CD1c-positive myeloid dendritic cell (primary cell): Measurements from ENCODE around the gene ZNF43.
"Not testable (repeated sequence)": the region's sequence is repeated elsewhere in the genome, so short reads cannot be mapped to it uniquely, and the experiment has no call there.

Experiments
- DNase-seq: peaks from one replicate; pipeline ENCODE4 v3.0.0-alpha.2; 2016; ENCODE audit errors: extremely low spot score

The ZNF43 gene

DNA sequence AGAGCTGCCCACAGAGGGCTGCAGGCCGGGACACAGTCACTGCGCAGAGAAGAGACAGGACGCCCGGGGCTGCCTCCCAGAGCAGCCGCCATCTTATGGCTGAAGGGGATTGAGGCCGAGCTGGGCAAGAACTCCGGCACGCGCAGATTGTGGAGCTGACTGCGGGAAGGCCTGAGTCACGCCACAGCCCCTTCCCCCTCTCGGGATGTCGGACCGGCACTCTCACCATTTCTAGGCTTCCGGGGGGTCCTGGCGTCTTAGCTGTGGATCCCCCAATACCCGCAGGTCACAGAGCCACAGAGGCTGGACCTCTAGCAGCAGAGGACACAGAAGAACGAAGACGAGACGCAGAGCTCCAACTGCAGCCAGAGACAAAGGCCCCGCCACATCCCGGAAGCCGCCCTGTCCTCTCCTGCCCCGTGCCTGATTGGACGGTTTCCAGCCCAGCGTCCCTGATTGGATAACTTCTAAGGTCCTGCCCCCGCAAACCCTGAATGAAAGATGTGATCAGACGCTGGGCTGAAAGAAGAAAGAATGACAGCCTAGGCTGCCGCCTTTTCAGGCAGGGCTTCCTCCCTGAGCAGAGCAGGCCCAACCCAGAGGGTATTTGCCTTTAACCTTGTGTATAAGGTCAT, at the start of gene ZNF43:
Gene ZNF43 (minus strand): TSS at position 373 of the 635 bp plus-strand sequence. CDS start 144 bp downstream, at position 229.
- DNase-seq, result peak; percentile 93

DNA sequence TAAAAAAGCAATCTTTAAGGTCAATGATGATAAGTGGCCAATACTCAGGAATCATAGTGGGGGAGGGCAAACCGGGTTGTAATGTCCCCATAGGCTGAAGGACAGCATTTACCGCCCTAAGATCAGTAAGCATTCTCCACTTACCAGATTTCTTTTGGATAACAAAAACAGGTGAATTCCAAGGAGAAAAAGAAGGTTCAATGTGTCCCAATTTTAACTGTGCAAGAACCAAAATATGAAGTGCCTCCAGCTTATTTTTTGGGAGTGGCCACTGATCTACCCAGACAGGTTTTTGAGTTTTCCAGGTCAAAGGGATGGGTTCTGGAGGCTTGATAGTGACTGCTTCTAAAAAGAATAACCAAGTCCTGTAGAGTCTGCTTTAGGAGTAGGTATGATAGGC, 49.5 kb upstream of the ZNF43 start:
- DNase-seq, result not testable (repeated sequence)

DNA sequence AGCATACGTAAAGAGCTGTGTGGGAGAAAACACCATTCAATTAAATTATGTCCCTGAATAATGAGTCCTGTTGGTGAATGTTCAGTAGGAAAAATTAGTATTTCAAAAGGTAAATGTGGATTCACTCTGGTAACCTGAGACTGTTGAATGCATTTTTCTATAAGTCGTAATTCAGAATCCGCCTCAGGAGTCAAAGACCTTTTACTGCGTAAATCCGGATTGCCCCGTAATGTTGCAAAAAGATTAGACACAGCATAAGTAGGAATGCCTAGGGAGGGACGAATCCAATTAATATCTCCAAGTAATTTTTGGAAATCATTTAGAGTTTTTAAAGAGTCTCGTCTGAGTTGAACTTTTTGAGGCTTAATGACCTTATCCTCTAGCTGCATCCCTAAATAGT, 48.8 kb upstream of the ZNF43 start:
- DNase-seq, result not testable (repeated sequence)

DNA sequence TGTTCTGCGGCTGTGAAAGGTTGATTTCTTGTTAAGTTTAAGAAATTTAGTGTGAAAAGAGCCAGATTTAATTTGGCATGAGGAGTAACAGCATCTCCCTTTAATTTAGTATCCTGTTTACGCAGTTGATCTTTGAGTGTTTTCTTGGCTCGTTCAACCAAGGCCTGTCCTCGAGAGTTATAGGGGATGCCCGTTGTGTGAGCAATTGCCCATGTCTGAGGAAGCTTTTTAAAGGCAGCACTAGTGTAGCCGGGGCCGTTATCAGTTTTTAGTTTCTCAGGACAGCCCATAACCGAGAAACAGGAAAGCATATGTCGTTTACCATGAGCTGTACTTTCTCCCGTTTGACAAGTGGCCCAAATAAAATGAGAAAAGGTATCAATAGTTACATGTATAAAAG, 47.5 kb upstream of the ZNF43 start:
- DNase-seq, result no peak

DNA sequence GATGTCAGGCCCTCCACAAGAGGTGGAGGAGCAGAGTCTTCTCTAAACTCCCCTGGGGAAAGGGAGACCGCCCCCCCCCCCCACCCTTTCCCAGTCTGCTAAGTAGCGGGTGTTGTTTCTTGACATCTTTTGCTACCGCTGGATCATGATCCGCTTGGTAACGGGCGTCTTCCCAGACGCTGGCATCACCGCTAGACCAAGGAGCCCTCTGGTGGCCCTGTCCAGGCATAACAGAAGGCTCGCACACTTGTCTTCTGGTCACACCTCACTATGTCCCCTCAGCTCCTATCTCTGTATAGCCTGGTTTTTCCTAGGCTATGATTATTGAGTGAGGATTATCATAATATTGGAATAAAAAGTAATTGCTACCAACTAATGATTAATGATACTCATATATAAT, 44.8 kb upstream of the ZNF43 start:
- DNase-seq, result not testable (repeated sequence)

DNA sequence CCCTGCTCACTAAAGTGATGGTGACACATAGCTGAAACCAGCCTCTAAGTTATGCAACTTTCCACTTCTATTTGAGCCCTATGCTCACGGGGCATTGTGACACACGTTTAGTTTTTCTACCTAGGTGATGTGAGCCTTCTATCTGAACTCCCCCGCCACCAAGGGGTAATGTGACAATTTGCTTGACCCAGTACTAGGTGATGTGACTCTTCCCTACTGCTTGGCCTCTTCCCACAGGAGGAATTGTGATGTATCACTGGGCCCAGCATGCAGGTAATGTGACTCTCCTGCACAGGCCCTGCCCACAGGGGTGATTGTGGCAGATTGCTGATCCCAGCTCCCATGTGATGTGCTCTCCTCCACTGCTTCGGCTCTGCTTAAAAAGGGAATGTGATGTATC, 42.7 kb upstream of the ZNF43 start:
- no peak for DNase-seq

DNA sequence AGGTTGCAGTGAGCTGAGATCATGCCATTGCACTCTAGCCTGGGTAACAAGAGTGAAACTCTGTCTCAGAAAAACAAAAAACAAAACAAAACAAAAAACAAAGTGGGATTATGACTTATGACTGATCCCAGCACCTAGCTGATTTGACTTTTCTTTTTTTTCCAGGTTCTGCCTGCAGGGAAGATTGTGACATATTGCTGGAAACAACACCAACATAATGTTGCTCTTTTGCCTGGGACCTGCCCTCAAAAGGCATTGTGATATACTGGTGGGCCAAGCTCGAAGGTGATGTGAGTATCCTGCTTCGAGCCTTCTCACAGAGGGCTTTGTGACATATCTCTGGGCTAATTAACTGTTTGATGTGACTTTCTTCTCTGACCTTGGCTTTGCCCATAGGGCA, 42.0 kb upstream of the ZNF43 start:
- DNase-seq, result no peak

DNA sequence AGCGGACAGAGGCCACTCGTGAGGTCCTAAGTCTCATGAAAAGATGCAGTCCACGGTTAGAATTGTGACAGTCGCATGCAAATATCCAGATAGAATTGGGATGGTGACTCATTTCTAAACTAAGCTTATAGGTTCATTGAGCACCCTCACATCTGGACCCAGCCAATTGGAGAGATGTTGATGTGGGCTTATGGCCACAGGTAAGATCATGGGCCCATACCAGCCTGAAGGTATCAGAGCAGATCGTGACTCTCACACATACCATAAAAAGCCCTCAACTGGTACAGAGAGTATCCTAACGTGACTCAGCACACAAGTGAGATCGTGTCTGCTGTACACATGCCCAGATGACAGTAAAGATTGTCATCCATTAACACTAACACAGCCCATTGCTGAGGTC, 40.6 kb upstream of the ZNF43 start:
- not testable (repeated sequence) for DNase-seq

DNA sequence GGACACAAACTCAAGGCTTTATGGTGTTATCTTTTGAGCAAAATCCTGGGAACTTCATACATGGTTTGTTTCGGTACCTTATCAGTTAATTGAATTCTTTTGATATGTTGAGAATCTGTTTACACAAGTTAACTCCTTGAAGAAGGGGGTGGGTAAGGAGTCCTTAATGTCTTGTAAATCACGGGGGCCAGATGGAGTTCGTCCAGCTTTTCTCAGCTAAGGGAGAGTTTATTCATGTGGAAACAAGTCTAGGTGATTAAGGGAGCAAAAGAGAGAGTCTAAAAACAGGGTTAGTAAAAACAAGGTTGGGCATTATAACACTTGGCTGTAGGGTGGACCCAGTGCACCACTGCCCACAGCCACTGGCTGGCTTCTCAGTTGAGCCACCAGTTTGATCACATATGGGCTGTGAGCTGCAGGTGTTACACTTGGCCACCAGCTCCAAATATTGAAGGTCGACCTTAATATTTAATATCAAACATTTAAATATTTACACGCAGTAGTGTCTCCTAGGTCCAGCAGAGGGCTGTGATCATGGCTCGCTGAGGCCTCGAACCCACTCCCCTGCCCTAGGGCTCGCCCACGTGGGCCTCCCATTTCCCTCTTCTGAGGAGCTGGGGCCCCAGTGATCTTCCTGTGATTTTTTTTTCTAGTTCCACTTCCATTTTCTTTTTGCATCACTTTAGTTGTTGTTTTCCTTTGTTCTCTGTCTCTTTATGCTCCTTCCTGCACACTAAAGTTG, 21.0 kb upstream of the ZNF43 start:
- DNase-seq, result no peak

DNA sequence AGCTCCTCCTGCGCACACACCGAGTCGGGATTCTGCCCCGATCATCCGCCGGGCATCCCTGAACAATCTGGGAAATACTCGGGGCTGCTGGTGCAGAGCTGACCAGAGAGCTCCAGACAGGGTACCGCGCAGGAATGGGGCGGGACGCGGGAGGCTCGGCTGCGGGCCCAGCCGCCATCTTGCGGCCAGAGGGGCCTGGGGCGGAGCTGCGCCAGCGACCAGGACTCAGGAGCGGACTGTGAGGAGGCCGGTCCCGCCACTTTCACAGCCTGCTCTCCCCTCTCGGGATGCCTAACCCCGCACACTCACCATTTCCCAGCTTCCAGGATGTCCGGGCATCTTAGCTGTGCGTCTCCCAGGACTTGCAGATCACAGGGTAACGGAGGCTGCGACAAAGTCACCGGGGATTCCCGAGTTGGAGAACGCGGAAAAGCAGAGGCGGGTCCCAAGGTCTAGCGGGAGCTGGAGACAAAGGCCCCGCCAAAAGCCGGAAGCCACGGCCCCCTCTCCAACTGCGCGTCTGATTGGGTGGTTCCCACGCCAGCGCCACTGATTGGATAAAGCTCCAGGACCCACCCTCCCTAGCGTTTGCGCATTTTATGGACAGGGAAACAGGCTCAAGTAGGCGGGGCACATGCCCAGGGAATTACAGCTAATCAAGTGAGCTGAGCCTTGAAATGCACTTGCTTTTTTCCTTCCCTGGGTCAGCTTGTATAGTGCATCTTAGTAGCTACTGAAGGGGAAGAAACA, 15.8 kb upstream of the ZNF43 start:
- DNase-seq, result peak; percentile 97

DNA sequence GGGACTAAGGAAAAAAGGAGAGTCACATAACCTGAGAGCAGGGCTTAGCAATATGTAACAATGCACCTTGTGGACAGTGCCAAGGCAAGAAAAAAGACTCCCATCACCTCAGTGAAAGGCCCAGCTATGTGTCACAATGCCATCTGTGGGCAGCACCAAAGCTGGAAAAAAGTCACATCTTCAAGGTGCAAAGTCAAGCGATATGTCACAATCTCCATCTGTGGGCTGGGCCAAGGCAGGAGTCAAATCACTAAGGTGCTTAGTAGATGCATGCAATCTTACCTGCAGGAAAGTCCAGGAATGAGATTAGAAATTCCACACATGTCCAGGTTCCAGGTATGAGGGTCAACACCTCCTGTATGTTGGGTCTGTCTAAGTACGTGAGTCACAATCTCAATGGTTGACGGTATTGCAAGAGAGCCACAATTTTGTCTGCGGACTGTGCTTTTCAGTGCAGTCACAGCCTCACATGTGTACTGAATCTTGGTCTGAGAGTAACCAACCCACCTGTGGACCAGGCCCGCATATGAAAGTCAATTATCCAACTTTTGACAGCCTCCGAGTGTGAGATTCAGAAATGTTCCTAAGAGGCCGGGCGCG, 14.8 kb upstream of the ZNF43 start:
- DNase-seq, result no peak

DNA sequence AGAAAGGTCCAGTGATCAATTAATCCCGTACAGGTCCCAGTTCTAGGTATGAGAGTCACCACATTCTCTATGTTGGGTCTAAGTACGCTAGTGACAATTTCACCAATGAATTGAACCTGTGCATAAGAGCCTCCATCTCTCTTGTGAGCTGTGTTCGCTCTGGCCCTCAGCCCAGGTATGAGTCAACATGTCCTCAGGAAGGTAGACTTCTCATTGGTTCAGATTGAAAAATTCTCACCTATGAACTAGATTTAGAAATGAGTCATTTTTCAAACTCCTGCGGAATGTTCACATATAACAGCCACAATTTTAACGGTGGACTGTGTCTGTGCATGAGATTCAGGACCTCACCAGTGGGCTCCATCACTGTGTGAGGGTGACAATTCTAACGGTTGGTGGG, 12.7 kb upstream of the ZNF43 start:
- no peak for DNase-seq

DNA sequence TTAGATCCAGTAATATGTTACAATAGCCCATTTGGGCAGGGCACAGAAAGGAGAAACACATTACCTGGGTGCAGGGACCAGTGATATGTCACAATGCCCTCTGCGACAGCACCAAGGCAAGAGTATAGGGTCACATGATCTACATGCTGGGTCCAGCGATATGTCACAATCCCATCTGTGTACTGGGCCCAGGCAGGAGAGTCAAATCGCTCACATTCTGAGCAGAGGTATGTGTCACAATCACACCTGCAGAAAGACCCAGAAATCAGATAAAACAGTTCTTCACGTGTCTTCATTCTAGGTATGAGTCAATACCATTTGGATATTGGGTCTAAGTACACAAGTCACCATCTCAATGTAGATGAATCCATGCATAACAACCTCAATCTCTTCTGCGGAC, 7.1 kb upstream of the ZNF43 start:
- no peak for DNase-seq

DNA sequence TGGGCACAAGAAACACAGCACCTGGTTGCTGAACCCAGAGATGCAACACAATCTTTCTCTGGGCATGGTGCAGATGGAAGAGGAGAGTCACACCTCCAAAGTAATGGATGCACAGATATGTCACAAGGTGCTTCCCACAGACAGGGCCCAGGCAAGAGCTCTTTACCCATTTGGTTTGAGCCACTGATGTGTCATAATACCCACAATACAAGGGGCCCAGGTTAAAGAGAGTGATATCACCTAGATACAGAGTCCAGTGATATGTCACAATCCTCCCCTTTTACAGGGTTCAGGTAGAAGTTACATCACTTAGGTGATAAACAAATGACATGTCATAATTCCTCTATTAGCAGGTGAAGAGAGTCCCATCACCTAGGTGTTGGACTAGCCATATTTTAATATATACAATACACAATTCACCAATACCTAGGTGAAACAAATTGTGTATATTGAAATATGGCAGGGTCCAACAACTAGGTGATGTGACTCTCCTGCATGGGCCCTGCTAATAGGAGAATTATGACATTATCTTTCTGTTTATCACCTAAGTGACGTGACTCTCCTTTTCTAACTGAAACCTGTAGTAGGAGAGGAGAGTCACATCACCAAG, 5.6 kb upstream of the ZNF43 start:
- DNase-seq, result no peak

DNA sequence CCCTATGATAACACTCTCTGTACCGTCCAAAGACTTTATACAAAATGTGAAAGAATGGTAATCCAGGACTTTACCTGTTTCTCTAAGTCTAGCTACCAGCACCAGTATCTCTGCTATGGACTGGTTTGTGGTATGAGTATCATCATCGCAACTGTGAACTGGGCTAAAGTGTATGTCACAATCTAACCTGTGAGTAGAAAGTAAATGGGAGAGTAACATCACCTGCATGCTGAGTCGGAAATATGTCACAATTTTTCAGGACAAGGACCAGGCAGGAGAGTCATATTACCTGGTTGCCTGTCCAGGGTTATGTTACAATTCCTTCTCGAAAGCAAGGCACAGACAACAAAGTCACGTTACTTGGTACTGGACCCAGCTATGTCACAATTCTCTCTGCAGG, 5.1 kb upstream of the ZNF43 start:
- no peak for DNase-seq

DNA sequence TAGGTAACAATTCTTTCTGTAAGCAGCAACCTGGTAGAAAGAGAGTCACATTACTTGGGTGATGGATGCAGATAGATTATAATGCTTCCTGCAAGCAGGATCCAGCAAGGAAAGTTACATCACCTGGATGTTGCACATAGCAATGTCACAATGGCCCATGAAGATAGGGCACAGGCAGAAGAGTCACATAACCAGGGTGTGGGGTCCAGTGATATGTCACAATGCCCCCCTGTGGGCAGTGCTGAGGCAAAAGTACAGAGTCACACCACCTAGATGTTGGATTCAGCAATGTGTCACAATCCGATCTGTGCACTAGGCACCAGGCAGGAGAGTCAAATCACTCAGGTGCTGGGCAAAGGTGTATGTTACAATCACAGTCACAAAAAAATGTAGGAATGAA, 4.0 kb upstream of the ZNF43 start:
- DNase-seq, result no peak

DNA sequence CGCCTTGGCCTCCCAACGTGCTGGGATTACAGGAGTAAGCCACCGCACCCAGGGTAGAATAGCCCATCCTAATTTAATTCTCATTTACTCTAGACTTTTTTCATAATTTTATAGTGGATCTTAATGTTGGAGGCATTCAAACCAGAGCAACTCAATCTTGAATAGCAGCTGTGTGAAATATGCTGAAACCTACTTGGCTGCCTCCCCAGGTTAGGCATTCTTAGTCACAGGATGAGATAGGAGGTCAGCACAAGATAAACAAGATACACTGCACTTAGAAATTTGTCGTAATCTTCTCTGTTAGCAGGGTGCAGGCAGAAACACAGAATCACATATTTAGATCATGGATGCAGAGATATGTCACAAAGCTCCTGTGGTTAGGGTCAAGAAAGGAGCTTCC, 2.7 kb upstream of the ZNF43 start:
- DNase-seq, result no peak

DNA sequence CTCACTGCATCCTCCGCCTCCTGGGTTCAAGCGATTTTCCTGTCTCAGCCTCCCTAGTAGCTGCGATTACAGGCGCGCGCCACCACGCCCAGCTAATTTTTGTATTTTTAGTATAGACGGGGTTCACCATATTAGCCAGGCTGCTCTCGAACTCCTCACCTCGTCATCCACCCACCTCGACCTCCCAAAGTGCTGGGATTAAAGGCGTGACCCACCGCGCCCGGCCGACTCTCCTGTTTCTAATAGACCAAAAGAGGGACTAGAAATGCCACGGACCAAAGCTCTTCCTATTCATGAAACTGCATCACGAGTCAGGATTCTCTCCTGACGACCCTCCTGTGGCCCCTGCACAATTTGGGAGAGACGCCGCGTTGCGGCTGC, 563 bp downstream of the ZNF43 start:
- DNase-seq, result no peak

DNA sequence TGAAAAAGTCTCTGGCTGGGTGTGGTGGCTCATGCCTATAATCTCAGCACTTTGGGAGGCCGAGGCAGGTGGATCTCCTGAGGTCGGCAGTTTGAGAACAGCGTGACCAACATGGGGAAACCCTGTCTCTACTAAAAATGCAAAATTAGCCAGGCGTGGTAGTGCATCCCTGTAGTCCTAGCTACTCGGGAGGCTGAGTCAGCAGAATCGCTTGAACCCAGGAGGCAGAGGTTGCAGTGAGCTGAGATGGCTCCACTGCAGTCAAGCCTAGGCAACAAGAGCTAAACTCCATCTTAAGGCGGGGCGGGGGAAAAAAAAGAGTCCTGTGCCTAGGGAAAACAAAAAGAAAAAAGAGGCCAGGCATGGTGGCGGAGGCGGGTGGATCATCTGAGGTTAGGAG, 2.2 kb downstream of the ZNF43 start:
- no peak for DNase-seq

DNA sequence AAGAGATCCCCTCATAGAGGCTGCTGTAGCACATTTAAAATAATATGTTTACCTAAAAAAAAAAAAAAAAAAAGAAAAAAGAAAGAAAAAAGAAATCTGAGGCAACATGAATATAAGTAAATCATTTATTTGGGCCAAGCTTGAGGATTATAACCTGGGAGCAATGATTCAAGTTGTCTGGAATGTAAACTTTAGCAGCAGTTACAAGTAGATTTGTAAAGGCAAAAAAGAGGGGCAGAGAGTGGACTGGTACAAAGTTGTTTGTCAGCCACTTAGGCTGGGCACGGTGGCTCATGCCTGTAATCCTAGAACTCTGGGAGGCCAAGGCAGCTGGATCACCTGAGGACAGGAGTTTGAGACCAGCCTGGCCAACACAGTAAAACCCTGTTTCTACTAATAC, 11.3 kb downstream of the ZNF43 start:
- DNase-seq, result no peak

DNA sequence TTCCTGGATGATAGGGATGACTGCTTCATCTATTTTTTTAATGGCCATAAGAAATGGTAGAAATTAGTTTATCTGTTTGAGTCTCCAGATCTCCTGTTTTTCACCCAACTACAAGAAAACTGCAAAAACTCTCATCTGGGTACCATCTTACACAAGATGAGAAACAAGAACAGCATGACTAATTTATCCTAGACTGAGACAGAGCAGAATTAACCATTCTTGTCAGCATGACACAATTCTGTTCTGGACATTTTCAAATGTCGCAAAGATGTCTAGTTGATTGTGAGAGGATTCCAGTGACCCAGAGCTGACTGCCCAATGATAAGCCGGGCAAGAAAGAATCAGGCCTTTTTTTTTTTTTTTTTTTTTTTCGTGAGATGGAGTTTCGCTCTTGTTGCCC, 12.8 kb downstream of the ZNF43 start:
- DNase-seq, result no peak

DNA sequence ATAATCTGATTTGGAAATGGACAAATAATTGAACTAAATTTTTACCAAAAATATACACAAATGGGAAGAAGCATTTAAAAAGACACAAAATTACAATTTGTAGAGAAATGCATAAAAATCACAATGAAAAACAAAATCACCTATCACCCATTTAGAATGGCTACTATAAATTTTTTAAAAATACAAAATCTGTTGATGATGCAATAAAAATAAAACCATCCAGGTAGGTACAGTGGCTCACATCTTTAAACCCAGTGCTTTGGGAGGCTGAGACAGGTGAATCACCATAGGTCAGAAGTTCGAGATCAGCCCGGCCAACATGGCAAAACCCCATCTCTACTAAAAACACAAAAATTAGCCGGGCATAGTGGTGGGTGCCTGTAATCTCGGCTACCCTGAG, 23.5 kb downstream of the ZNF43 start:
- no peak for DNase-seq
